HG03571 (cell line): ENCODE data around the gene BMP6.

Source experiments
- ATAC-seq: cut with Tn5 transposase; IDR thresholded peaks from one replicate; pipeline ENCODE4 v1.9.1; 2021; ENCODE audit not compliant: unreplicated experiment

BMP6 gene

DNA sequence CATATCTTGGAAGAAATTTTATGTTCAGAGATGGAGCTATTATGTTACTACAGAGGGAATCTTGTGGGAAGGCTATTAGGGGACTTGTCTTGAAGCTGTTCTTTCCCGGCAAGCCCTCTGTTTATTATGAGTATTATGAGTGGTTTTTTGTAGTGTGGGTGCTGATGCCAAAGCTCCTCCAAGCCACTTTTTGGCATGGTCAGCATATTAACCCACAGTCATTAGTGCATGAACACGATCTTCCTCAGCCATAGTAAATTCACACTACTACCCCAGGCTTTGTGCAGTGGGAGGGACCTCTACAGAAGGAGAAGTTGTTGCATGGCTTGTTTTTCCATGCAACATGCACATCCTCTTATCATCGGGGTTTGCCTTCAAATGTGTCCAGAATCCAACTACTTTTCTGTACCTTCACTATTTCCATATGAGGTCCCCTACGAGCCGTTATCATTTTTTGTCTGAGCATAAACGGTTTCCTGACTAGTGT is 6.5 kb upstream of the BMP6 start:
- ATAC-seq: no peak

DNA sequence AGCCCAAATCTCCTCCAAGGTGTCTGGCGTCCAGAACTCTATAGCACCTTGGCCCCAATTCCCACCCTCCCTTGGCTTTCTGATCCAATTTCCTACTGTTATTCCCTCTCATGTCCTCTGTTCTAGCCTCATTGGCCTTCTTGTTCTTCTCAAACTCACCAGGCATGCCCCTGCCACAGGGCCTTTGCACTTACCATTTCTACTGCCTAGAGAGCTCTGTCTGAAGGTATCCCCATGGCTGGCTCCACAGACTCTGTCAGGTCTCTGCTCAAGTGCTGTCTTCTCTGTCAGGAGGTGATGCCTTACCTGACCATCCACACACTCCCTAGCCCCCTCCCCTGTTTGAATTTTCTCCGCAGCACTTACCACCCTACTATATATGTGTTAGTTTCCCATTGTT is 5.6 kb upstream of the BMP6 start:
- ATAC-seq: no peak

DNA sequence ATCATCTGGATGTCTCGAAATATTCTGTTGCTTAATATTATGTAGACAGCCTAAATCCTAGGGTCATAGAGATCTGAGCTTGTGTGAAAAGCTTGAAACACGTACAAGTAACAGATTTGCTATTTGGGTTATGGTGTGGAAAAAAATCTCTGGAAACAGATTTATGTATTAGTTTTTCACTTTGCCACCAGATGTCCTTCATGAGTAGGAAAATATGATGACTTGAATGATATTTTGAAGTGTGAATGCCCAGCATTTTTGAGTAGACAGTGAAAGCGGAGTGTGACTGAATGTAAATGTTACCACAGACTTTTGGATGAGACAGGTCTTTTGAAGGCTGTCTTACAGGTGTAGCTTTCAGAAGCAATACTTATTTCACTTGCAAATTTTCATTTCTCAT is 4.2 kb upstream of the BMP6 start:
- no peak for ATAC-seq

DNA sequence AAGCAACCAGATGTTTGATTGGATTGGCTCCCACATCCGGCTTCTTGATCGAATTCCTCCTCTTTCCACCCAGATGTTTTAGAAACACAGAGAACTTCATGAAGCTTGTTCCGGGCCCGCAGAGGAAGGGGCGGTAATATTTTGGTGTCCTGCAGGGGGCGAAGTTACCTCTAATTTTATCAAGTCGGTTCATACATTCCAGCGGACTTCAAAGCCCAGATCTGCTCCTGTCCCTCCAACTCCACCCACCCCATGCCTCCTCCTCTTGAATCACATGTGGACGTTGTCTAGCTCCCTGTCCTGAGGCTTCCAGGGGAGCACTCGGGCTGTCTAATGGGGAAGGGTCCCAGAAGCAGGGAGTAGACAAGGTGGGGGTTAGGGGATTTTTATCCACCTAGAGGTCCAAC is 2.9 kb upstream of the BMP6 start:
- no peak for ATAC-seq

DNA sequence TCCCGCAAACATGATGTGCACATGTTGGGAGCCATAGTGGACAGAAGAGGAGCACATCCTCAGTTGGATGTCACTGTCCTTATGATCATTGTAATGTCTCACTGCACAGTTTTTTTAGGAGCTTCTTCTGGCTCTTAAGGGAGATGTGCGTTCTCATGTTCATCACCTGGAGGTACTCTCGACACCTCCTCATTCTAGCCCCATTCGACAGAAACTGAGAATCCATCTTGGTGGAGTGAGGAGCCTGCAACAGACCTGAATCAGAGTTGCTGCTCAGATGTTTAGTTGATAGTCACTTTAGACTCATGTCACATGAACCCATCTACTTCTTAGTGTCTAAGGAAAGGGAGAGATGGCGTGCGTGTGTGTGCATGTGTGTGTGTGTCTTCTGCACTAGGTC is 2.3 kb upstream of the BMP6 start:
- no peak for ATAC-seq

DNA sequence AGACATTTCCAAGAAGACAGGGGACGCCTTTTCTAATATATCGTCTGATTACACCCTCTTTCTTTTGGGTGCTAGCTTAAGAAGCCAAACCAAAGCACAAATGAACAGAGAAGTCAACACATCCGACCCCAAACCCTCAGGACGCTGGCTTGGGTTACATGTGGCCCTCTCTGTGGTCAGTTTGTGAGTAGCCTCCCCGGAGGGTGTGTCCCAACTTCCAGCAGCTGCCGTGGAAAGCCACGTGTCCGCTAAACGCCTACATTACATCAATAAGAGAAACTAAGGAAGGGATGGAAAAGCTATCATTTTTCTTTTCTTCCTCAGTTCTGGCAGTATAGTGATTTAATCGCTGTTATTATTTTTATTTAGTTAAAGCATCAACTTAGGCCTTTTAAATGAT is 487 bp upstream of the BMP6 start:
- ATAC-seq: no peak

DNA sequence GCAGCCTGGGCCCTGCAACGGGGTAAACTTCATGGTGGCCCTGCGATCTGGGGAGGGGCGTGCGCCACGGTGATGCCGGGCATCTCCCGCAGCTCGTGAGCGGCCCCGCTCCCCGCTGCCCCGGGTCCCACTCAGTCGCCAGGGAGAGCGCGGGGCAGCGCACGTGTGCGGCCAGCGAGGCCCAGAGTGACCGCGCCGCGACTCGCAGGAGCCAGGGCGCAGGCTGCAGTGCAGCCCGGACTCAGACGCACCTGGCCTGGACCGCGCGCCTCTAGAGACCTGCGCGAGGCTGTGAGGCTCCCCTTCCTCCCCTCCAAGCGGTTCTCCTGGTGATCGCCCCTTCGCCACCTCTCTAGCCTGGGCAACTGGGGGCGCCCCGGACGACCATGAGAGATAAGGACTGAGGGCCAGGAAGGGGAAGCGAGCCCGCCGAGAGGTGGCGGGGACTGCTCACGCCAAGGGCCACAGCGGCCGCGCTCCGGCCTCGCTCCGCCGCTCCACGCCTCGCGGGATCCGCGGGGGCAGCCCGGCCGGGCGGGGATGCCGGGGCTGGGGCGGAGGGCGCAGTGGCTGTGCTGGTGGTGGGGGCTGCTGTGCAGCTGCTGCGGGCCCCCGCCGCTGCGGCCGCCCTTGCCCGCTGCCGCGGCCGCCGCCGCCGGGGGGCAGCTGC is 652 bp downstream of the BMP6 start:
- no peak for ATAC-seq

DNA sequence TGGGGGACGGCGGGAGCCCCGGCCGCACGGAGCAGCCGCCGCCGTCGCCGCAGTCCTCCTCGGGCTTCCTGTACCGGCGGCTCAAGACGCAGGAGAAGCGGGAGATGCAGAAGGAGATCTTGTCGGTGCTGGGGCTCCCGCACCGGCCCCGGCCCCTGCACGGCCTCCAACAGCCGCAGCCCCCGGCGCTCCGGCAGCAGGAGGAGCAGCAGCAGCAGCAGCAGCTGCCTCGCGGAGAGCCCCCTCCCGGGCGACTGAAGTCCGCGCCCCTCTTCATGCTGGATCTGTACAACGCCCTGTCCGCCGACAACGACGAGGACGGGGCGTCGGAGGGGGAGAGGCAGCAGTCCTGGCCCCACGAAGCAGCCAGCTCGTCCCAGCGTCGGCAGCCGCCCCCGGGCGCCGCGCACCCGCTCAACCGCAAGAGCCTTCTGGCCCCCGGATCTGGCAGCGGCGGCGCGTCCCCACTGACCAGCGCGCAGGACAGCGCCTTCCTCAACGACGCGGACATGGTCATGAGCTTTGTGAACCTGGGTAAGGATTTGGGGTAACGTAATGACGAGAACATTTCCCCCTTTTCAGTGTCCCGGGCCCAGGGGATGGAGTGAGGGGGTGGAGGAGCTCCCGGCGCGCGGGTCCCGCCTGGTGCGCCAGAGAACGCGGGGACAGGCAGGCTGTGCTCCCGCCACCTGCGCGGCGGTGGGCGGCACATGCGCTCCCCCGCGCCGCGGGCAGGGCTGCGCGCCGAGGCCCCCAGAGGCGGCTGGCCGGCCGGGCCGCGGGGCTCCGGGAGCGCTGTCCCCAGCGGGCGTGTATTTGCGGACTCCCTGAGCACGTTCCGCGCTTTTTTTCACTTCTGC is 1.4 kb downstream of the BMP6 start:
- ATAC-seq: no peak

DNA sequence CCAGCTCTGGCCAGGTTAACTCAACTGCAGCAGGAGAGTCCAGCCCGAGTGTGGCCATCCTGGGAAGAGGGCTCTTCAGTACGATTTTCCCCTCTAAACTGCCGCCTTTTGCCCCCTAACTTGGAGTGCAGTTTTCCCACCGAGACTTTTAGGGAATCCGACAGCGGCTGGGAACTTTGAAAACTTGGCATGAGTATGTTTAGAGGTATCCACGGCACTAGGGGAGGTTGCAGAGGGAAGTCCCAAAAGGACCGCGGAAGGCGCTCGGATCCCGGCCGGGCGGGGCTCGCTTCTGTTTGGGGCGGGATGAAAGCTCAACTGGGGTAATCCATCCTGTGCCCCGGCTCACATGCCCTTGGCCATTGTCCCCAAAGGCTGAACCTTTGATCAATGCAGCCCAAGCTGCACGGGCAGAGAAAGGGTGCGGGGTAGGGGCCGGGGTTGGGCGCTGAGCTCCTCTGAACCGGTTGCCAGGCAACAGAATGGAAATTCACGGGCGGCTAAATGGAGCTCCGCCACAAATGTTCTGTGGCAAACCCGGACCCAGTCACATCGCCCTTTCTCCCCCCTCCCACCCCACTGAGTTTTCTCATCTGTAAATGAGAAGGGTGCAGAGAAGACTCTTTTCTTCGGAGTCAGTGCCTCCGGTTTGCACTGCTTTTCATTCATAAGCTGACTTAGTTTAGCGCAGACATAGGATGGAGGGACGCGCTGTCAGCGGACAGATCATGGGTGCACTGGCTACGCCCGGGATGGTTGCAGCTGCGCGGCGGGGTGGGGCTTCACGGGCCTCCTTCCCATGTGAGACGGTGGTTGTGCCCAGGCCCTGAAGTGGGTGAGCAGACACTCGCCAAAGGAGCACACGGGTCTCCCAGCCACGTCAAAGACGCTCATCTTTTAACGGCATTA is 2.3 kb downstream of the BMP6 start:
- ATAC-seq: no peak

DNA sequence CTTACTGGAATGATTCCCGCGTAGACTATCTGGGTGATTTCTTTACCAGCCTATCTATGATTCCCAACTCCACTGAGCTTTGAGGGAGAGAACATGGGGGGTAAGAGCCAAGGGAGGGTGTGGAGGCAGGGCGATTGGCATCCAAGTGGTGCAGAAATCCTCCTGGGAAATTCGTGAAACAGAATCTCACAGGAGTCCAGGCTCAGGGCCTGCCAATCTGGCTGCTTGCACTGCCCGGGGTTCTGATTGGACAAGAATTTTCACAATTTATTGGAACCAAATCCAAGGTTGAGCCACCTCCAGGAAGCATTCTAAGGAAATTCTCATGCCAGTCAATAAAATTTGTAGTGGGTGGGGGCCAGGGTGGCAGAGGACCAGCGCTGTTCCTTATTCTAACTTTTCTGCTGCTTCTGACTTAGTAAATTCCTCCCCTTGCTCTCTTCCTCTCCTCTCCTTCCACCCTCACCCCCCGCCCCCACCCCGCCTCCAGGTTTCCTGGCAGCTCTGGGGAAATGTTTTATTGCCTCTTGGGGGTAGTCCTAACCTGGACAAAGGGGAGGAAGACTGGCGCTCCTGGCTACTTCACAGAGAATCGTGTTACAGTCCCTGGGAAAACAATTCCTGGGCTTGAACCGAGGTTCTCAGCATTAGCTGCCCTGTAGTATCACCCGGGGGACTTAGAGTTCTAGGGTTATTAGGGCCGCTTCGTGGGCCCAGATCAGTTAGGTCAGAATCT is 3.1 kb downstream of the BMP6 start:
- no peak for ATAC-seq

DNA sequence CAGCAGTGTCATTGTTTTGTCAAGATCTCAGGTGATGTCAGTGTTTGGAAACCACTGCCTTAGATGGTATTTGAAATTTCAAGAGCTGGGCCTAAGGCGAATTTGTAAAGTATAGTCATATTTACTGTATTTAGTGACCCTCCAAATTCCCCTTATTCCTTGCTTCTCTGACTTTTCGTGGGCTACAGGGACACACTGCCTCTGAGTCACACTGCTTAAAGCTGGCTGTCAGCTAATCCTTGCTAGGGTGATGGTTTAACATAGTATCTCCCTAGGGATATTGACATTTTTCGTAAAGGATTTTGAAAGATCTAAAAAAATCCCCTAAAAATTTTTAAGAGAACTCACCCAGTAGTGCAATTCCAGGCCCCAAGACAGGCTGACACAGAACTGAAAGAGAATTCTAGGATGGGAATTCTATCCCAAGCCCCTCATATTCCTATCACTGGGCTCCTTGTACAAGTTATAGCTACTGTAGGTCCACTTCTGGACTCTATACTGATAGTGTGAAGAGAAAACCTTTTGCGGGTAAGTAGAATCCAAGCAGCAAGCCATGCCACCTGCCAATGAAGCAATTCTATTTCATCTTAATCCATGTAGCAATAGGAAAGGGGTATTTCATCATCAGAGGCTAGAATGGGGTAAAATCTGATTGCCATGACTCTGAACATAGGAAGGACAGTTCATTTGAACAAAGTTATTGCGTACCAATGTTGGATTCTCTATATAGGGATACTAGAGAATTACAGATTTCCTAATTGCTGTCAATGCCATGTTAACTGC is 4.3 kb downstream of the BMP6 start:
- ATAC-seq: no peak

DNA sequence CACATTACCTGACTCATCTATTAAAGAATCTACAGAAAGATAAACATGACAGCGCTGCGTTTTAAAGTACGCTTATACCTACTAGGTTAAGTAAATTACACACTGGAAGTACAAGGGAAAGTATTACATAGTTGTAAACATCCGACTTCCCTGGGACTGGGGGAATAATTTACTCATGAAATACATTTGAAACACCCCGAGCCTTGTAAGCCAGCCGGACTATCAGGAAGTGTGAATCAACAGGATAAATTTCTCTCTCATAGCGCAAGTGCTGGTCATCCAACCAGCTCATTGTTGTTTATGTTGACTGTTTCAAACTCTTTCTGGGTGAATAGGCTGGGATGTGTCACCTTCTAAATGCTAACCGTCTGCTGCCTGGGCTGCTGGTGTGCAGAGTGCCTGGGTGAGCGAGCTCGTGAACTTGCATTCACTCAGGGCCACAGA is 4.9 kb downstream of the BMP6 start:
- no peak for ATAC-seq

DNA sequence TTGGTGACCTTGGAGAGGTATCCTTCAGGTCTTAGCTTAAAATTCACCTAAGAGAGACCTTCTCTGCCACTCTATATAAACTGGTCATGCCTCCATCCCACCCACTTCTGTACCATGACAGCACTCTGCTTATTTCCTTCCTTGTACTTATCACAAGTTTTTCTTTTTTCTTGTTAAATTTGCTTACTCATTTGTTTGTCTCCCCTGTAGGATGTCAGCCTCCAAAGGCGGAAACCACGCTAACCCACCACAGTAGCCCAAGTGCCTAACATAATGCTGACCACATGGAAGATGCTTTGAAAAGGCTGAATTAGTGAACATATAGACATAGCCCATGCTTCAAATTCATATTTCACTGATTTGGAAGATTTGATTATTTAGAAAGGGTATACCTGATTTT is 5.4 kb downstream of the BMP6 start:
- ATAC-seq: no peak

DNA sequence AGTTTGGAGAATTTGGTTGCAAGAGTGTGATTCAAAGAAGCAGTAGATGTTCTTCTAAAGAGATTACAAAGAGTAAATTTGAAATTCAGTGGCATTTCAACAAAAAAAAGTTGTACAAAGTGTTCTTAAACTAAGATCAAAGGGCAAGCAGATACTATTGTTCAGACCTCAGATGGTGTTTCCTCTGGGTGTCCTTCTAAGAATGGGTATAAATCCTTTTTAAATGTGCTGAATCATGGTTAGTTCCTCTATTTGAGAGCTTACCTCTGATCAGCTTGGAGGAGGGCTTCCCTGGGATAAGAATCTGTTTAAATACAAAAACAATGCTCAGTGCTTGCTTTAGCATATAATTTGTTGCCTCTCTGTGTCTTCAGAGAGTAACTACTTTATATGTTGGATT is 6.3 kb downstream of the BMP6 start:
- no peak for ATAC-seq

DNA sequence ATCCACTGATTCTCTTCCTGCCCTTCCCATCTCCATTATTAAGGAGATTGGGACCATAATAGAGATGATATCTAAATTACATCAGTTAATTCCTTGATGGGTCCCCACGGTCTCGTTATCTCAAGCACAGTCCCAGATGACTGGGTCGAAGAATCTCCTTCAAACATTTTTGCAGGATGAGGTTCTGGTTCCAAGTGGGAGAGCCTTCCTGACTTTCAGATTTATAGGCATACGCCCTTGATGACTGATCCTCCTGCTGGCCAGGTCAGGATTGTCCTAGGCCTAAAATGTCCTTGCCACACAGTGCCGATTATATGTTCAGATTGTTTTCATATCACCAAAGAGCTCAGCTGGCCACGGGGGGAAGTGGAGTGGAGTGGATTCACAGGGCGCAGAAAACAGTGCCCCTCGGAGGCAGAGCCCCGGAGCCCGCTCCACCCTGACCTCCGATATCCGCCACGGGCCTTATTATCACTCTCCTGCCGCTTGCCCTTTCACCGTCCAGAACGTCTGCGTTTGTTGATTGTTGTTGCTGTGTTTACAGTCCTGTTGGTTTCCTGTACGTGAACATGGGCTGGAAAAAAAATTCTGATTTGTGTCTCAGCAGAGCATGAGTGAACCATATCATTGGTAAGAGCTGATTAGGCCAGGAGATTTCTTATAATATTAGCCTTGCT is 8.9 kb downstream of the BMP6 start:
- no peak for ATAC-seq

DNA sequence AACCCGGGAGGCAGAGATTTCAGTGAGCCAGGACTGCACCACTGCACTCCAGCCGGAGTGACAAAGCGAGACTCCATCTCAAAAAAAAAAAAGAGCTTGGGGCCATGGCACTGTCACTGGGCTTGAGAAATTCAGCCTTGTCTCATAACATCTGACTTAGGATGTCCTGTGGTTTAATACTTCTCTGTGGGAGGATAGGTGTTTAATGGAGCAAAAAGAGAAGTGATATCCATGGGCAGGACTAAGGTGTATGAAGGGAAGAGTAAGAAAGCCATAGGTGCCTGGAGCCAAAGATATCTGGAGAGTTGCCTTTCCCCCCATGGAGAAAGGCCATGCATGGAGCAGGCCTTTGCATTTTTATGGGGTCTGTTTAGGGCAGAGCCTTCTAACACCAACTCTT is 11.2 kb downstream of the BMP6 start:
- ATAC-seq: no peak

DNA sequence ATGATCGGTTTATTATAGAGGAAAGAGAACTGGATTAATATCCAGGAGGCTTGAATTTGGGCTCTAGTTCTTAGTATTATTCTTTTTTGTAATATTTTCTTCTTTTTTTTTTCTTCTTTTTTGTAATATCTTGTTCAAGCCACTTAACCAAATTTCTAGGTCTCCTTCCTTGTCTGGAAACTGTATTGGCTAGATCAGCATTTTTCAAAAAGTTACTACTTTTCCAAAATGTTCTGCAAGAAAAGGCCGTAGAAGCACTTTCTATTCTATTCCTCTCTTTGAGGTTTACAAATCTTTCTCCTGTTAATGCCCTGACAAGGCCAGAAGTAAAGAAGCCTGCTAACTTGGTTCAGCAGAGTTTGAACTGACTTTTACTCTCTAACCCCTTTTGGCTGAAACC is 12.0 kb downstream of the BMP6 start:
- no peak for ATAC-seq

DNA sequence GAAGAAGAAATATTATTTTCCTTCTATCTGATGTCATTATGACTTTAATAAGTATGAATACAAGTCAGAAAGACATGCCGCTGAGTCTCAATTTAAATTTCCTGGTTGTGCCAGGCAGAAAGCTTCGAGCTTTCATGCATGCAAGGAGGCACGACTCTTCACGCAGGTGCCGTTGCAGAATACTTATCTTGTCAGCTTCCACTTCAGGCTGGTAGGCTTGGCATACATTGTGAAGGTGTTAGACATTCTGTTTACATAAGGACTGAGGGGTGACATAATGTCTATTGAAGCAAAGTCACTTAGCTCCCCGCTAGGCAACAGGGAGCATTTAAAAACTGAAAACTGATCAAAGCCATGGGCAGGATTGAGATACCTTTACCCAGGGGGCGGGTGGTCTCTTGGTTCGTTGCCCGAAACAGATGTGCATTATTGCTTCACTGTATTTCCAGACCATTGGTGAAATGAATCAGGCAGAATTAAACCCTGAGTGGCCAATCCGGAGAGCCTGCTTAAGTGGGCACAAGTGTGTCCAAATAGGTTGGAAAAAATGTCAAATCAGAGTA is 16.4 kb downstream of the BMP6 start:
- no peak for ATAC-seq

DNA sequence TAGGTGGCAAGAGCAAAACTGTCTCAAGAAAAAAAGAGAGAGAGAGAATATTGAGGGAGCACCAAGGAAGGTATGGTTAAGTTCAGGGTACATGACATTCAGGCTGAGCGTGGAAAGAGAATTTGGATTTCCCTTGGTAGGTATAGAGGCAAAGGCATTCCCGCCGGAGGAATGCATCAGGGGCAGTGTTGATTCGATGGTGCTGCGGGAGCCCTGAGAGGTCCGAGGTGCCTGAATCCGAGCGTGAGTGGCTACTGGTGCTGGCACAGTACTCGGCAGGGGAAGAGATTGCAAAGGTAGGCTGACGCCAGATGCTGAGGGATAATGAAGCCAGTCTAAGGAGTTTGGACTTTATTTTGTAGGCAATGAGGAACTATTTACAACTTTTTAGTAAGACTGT is 20.0 kb downstream of the BMP6 start:
- ATAC-seq: no peak
